Left ventricle myocardium inferior (tissue), 1 donor: ENCODE results near the gene NFIA. TPM values are rescaled to one million over a fixed set of nuclear protein-coding genes. Genes with fewer than 3 reads are reported as not detected.
A peak's percentile ranks its signal among the peaks of the same experiment; 100 is the strongest.

Experiments used
- DNase-seq: peaks from one replicate; pipeline ENCODE4 v3.0.0-alpha.2; 2020
- H3K27ac ChIP-seq: fragments of 200-600 bp; replicated peaks from 2 replicates; pipeline ENCODE4 v1.8.0; 2021
- H3K27me3 ChIP-seq: fragments of 200-600 bp; 2 replicates; pipeline ENCODE4 v1.8.0; 2021; ENCODE audit warnings: low read depth
- H3K36me3 ChIP-seq: fragments of 200-600 bp; 2 replicates; pipeline ENCODE4 v1.8.0; 2021
- H3K4me1 ChIP-seq: fragments of 200-600 bp; 2 replicates; pipeline ENCODE4 v1.8.0; 2021
- H3K4me3 ChIP-seq: fragments of 200-600 bp; 2 replicates; pipeline ENCODE4 v1.8.0; 2021; ENCODE audit warnings: mild to moderate bottlenecking, moderate library complexity
- H3K9me3 ChIP-seq: fragments of 200-600 bp; replicated peaks from 2 replicates; pipeline ENCODE4 v1.8.0; 2021
- intact Hi-C: fragments of 100-400 bp; cut with micrococcal nuclease; formaldehyde crosslinking; loops from one replicate; pipeline ENCODE4 v1.11.0; 2022
- total RNA-seq: library from RNA; stranded (reverse); fragmentation: NEBNext Ultra II Directional; extraction: Animal tissue kit (Norgen Biotek cat#: 25700); gene quantifications from one replicate; pipeline ENCODE4 v1.2.1, GENCODE V29; 2021
- TF ChIP-seq, protein P1 (sequence below): fragments of 200-600 bp; IDR thresholded peaks from 2 replicates; pipeline ENCODE4 v1.8.0; 2021; ENCODE audit warnings: antibody characterized with exemption, mild to moderate bottlenecking, borderline replicate concordance
- donor health status: DM: no; HTN: yes; CAD: no; lungs with severe emphysema.

Gene NFIA
- total RNA-seq, 1 donor from 2014 or later, result 90.2 TPM

DNA sequence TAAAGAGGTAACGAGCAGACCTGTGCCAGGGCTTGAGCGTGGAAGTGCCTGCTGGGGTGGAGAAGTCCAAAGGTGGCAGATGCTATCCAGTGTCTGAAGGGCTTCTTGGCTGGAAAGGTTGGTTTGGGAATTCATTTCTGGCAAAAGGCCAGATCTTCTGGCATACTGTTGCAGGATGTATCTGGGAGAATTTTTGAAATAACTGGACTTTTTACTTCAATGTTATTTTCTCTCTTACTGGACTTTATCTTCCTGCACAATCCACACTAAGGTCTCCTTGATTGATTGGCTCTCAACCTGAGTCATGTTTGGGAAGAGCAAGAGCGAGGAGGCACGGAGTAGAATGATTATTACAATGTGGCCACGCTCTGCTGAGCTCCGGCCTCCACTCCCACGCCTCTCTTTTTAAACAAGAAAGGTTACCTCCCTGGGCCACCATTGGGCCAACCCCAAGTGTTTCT lies 364.2 kb downstream of the NFIA start:
- Histone ChIP-seq H3K4me3 (no peak overlapping the region), H3K27ac (peak overlapping the region; percentile 84), H3K4me1 (peaks cover 100% of the 10 kb centered on the region), H3K27me3 (no peaks in the 10 kb centered on the region), H3K9me3 (no peaks in the 10 kb centered on the region), H3K36me3 (no peaks in the 10 kb centered on the region)
- TF ChIP-seq, protein P1, sequence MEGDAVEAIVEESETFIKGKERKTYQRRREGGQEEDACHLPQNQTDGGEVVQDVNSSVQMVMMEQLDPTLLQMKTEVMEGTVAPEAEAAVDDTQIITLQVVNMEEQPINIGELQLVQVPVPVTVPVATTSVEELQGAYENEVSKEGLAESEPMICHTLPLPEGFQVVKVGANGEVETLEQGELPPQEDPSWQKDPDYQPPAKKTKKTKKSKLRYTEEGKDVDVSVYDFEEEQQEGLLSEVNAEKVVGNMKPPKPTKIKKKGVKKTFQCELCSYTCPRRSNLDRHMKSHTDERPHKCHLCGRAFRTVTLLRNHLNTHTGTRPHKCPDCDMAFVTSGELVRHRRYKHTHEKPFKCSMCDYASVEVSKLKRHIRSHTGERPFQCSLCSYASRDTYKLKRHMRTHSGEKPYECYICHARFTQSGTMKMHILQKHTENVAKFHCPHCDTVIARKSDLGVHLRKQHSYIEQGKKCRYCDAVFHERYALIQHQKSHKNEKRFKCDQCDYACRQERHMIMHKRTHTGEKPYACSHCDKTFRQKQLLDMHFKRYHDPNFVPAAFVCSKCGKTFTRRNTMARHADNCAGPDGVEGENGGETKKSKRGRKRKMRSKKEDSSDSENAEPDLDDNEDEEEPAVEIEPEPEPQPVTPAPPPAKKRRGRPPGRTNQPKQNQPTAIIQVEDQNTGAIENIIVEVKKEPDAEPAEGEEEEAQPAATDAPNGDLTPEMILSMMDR, result no peak
- no peak for DNase-seq
- intact Hi-C loops, result no loop called here

DNA sequence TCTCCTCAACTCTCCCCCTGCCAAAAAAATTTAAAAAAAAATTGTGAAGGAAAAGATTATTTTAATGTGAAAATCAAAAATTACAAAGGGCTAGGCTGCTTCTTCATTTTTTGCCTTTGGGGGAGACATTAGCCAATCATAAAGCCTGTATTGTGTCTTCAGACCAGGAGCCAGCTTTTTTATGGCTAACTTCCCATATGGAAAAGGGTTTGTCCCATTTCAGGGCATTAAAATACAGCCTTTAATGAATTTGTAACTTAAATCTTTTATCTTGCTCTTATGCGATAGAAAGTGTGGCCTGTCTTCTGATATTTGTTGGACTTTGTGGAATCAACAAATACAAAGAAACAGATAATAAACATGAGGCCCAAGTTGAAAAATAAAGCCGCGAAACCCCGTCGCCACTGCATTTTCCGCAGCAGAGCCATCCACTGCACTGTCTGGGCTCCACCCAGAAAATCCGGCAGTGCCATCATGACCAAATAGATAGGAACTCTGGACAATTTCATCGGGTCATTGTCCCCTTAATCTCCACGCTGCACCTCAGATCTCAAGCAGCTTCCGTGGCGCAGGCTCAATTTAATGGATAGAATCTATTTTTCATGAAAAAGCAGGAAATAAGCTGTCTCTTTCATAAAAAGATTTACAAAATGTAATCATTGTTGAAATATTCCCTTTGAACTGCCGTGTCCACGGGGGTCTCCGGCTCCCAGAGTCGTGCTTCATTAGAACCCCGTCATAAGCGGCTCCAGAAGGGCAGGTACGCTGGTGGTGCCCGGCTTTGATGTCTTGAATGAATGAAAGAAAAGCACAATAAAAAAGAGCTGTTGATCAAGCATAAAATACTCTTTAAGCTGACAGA lies 365.0 kb downstream of the NFIA start:
- H3K36me3 ChIP-seq, result no peaks in the 10 kb centered on the region
- H3K4me1 ChIP-seq, result peaks cover 100% of the 10 kb centered on the region
- H3K4me3 ChIP-seq, result no peak overlapping the region
- TF ChIP-seq, protein P1, result no peak
- intact Hi-C loops, result no loop called here
- peak overlapping the region; percentile 84 for H3K27ac ChIP-seq
- DNase-seq, result no peak
- no peaks in the 10 kb centered on the region for H3K9me3 ChIP-seq
- no peaks in the 10 kb centered on the region for H3K27me3 ChIP-seq

DNA sequence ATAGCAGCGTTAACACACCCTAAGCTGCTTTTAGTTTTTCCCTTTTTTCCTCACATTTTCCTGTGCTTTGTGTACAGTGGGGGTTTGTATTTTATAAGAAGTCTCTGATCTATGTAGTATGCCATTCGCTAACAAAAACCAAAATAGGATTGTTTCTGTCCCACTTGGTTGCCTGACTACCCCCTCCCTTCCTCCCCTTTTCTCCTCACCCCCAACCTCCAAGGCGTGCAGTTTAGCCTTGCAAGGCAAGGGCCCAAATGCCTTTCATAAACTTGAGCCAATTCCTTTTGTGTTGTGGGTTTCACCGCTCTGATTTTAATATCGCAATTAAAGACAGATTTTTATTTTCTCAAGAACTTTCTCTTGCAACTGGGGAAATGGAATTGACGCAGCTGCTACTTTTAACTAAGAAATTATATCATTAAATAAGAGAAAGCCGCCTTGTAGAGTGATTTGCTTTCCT lies 365.6 kb downstream of the NFIA start:
- DNase-seq, result no peak
- Histone ChIP-seq H3K27me3 (no peaks in the 10 kb centered on the region), H3K4me1 (peaks cover 100% of the 10 kb centered on the region), H3K27ac (peak overlapping the region; percentile 84), H3K9me3 (no peaks in the 10 kb centered on the region), H3K4me3 (no peak overlapping the region), H3K36me3 (no peaks in the 10 kb centered on the region)
- intact Hi-C loops, result no loop called here
- TF ChIP-seq, protein P1, result no peak

DNA sequence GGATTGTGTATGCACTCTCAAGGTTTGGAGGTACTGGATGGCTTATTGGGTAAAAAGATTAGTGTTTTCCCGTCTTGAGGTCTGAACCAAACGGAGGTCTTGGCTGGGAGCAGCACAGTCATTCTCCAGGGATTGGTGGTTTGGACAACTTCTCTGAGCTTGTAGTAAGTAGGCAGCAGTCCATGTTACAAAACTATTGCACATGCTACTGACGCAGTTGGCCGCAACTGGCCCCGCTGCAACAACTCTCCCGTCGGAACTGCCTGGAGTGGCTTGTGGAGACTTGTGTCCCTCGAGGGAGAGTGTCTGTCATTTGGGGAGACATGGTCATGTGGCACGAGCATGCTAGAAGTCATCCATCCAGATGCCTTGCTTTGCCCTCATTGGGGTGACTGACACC lies 366.6 kb downstream of the NFIA start:
- TF ChIP-seq, protein P1, result no peak
- intact Hi-C loops, result no loop called here
- no peak overlapping the region for H3K4me3 ChIP-seq
- H3K36me3 ChIP-seq, result no peaks in the 10 kb centered on the region
- peak; percentile 78 for DNase-seq
- no peaks in the 10 kb centered on the region for H3K9me3 ChIP-seq
- peak overlapping the region; percentile 84 for H3K27ac ChIP-seq
- H3K27me3 ChIP-seq, result no peaks in the 10 kb centered on the region
- peaks cover 99% of the 10 kb centered on the region for H3K4me1 ChIP-seq

DNA sequence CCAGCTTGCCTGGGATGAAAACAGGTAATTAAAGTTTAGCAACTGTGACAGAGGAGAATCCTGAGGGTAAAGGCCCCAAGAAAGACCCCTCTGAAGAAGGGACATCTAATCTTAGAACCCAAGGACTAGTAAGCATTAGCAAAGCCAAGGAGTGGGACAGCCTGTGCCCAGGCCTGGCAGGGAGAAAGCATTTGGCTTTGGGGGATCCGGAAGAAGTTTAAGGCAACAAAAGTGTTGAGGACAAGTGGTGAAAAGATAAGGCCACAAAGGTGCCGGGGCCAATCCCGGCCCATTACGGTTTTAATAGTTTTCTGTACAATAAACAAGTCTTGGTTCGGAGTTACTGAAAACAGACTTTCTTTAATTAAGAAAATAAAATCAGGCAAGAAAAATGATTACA lies 367.0 kb downstream of the NFIA start:
- TF ChIP-seq, protein P1, result no peak
- intact Hi-C loops, result no loop called here

More for the DNA sequence above, 367.0 kb downstream of the NFIA start:
- Histone ChIP-seq H3K36me3 (no peaks in the 10 kb centered on the region), H3K9me3 (no peaks in the 10 kb centered on the region), H3K4me3 (no peak overlapping the region), H3K4me1 (peaks cover 99% of the 10 kb centered on the region), H3K27me3 (no peaks in the 10 kb centered on the region), H3K27ac (peak overlapping the region; percentile 84)
- no peak for DNase-seq
